KMS-11 (cell line): Measurements from ENCODE around the gene ITPR1.

Source experiments
- H2AFZ ChIP-seq: fragments of 200-600 bp; sonication (generic); 2 replicates; pipeline ENCODE4 v1.6.1; 2016; ENCODE audit warnings: antibody characterized with exemption, mixed run types, low read depth
- H3K27ac ChIP-seq: fragments of 200-600 bp; sonication (generic); 2 replicates; pipeline ENCODE4 v1.6.1; 2016; ENCODE audit warnings: mild to moderate bottlenecking, mixed run types
- H3K27me3 ChIP-seq: fragments of 200-600 bp; sonication (generic); 2 replicates; pipeline ENCODE4 v1.6.1; 2017; ENCODE audit warnings: mild to moderate bottlenecking, low read depth, mixed run types, moderate library complexity; ENCODE audit not compliant: insufficient read depth
- H3K36me3 ChIP-seq: fragments of 200-600 bp; sonication (generic); 2 replicates; pipeline ENCODE4 v1.6.1; 2017; ENCODE audit warnings: mild to moderate bottlenecking, mixed run types; ENCODE audit not compliant: insufficient read depth
- H3K4me1 ChIP-seq: fragments of 200-600 bp; sonication (generic); 2 replicates; pipeline ENCODE4 v1.6.1; 2016; ENCODE audit warnings: mild to moderate bottlenecking, low read depth, mixed run types; ENCODE audit not compliant: poor library complexity, severe bottlenecking
- H3K4me2 ChIP-seq: fragments of 200-600 bp; sonication (generic); 2 replicates; pipeline ENCODE4 v1.7.0; 2016; ENCODE audit warnings: mild to moderate bottlenecking, mixed run types
- H3K4me3 ChIP-seq: fragments of 200-600 bp; sonication (generic); IDR thresholded peaks from 2 replicates; pipeline ENCODE4 v1.6.1; 2017; ENCODE audit warnings: low read depth, low read length, mixed read lengths; ENCODE audit not compliant: insufficient read depth
- H3K79me2 ChIP-seq: fragments of 200-600 bp; sonication (generic); 2 replicates; pipeline ENCODE4 v1.6.1; 2016; ENCODE audit warnings: low read depth, mixed run types; ENCODE audit not compliant: insufficient read depth
- H3K9ac ChIP-seq: fragments of 200-600 bp; sonication (generic); 2 replicates; pipeline ENCODE4 v1.6.1; 2016; ENCODE audit warnings: mild to moderate bottlenecking, mixed run types
- H4K20me1 ChIP-seq: fragments of 200-600 bp; sonication (generic); 2 replicates; pipeline ENCODE4 v1.6.1; 2016; ENCODE audit warnings: mild to moderate bottlenecking, mixed run types; ENCODE audit not compliant: insufficient read depth
- TF ChIP-seq, protein P1 (sequence below): fragments of 200-600 bp; sonication (generic); conservative IDR thresholded peaks from 2 replicates; pipeline ENCODE4 v1.6.1; 2017; ENCODE audit warnings: low read depth, mild to moderate bottlenecking, antibody characterized with exemption, low read length, moderate library complexity, mixed read lengths

The ITPR1 gene

DNA sequence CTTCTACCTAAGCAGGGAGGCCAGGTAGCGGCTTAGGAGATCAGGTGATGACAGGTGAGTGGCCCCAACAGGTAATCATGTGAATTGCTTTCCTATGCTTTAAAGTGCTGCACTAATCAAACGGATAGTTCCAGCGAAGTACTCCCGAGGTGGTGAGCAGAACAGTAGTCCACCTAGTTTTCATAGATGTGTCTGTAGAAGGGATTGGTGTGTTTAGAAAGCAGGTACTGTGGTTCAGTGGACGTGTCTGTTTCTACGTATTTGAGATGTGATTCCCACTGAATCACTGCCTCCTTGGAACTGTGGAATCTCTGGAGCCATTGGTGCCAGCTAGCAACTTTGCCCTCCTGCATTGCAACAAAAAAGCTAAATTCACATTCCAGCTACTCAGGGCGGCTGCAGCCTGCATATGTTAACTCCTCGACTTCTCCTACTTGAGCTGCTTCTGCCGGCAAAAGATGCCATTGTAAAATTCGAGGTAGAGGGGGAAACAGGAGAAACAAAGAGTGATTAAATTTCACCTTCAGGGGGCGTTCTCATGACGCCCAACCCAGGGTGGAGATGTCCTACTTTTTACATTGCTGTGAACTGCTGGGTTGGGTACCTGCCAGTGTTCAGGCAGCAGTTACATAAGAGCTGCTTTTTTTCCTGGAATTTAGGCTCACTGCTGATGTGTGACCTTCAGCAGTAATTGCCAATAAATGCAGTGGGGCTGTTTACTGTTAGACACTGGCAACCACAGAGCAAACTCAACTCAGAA lies 227.3 kb downstream of the ITPR1 start:
- no peak overlapping the region for H3K4me2 ChIP-seq
- H3K9ac ChIP-seq: no peak overlapping the region
- H2AFZ ChIP-seq: no peak overlapping the region
- H3K79me2 ChIP-seq: no peaks in the 10 kb centered on the region
- no peak overlapping the region for H3K27ac ChIP-seq
- TF ChIP-seq, protein P1, sequence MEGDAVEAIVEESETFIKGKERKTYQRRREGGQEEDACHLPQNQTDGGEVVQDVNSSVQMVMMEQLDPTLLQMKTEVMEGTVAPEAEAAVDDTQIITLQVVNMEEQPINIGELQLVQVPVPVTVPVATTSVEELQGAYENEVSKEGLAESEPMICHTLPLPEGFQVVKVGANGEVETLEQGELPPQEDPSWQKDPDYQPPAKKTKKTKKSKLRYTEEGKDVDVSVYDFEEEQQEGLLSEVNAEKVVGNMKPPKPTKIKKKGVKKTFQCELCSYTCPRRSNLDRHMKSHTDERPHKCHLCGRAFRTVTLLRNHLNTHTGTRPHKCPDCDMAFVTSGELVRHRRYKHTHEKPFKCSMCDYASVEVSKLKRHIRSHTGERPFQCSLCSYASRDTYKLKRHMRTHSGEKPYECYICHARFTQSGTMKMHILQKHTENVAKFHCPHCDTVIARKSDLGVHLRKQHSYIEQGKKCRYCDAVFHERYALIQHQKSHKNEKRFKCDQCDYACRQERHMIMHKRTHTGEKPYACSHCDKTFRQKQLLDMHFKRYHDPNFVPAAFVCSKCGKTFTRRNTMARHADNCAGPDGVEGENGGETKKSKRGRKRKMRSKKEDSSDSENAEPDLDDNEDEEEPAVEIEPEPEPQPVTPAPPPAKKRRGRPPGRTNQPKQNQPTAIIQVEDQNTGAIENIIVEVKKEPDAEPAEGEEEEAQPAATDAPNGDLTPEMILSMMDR: no peak
- H4K20me1 ChIP-seq: no peaks in the 10 kb centered on the region
- no peaks in the 10 kb centered on the region for H3K4me1 ChIP-seq
- no peaks in the 10 kb centered on the region for H3K36me3 ChIP-seq
- H3K4me3 ChIP-seq: no peak overlapping the region
- no peaks in the 10 kb centered on the region for H3K27me3 ChIP-seq

DNA sequence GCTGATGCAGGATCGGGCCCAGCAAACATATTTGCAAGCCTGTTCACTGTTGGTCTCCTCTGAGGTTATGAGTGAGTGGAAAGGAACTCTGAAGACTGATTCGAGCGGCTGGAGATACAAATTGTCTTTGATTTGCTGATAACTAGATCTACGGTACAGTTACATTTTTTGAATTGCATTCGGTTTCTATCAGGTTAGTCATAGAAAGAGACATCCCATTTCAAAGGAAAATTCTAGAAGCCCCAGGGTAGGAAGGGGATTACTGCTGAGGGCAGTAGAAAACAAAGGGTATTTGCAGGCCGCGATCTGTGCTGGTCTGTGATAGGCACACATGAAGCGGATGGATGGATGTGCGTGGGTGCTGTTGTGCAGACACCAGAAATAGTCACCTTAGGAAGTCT lies 228.4 kb downstream of the ITPR1 start:
- no peaks in the 10 kb centered on the region for H3K27me3 ChIP-seq
- H3K4me2 ChIP-seq: no peak overlapping the region
- TF ChIP-seq, protein P1: no peak
- H2AFZ ChIP-seq: no peak overlapping the region
- no peaks in the 10 kb centered on the region for H3K79me2 ChIP-seq
- no peaks in the 10 kb centered on the region for H3K4me1 ChIP-seq
- H3K4me3 ChIP-seq: no peak overlapping the region
- H3K9ac ChIP-seq: no peak overlapping the region
- no peak overlapping the region for H3K27ac ChIP-seq
- H3K36me3 ChIP-seq: no peaks in the 10 kb centered on the region
- no peaks in the 10 kb centered on the region for H4K20me1 ChIP-seq

DNA sequence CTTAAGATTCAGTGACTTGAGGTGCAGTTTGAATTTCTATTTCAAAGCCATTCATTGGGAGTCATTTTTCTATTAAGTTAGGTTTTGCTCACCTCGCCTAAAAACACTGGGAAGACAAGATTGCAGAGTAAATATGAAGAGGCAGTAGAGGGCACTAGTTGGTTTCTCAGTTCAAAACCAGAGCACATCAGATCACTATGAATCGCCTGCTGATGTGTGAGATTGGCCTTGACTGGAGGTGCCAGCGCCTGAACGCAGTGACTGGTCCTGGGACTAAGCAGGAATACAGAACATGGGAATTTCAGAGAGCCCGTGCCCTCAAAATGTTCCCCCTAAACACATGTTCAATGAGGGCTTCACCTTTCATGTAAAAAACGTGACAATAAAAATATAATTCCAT lies 229.0 kb downstream of the ITPR1 start:
- H3K79me2 ChIP-seq: no peaks in the 10 kb centered on the region
- H3K4me1 ChIP-seq: no peaks in the 10 kb centered on the region
- no peak overlapping the region for H3K9ac ChIP-seq
- no peak overlapping the region for H3K4me2 ChIP-seq
- TF ChIP-seq, protein P1: no peak
- no peak overlapping the region for H3K27ac ChIP-seq
- H3K4me3 ChIP-seq: no peak overlapping the region
- no peaks in the 10 kb centered on the region for H3K27me3 ChIP-seq
- no peaks in the 10 kb centered on the region for H4K20me1 ChIP-seq
- no peak overlapping the region for H2AFZ ChIP-seq
- H3K36me3 ChIP-seq: no peaks in the 10 kb centered on the region

DNA sequence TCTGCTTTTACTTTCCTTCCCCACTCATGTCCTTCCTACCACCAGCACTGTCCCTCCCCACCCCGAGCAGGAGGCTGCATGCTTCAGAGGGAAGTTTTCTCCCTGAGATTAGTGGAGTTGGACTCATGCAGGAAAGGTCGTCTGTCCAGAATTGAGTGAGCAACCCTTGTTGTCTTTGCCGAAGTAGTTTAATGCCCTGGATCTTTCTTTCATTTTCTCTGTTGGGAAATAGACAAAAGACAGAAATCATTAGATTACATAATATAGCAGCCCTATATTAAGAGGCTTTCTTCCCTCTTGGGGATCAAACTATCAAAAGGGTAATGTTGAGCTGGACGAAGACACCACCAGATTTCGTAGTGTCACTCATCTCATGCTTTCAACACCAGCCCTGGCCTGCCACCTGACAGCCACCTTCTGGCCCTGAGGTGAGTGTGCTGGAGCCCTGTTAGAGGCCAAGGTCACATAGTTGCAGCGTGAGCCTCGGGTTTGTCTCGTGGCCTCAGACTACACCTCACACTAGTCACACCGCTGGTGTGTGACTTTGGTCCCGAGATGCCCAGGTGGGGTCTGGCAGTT lies 231.0 kb downstream of the ITPR1 start:
- no peaks in the 10 kb centered on the region for H3K27me3 ChIP-seq
- no peak overlapping the region for H3K27ac ChIP-seq
- H2AFZ ChIP-seq: no peak overlapping the region
- no peaks in the 10 kb centered on the region for H4K20me1 ChIP-seq
- no peaks in the 10 kb centered on the region for H3K4me1 ChIP-seq
- no peak overlapping the region for H3K9ac ChIP-seq
- no peaks in the 10 kb centered on the region for H3K36me3 ChIP-seq
- H3K4me2 ChIP-seq: no peak overlapping the region
- no peak overlapping the region for H3K4me3 ChIP-seq
- TF ChIP-seq, protein P1: no peak
- no peaks in the 10 kb centered on the region for H3K79me2 ChIP-seq
